ENCODE measurements around the gene ELL2. TPM values are rescaled to one million over a fixed set of nuclear protein-coding genes. Genes with fewer than 3 reads are reported as not detected.

Gene ELL2
- polyA plus RNA-seq (ENCODE audit: insufficient read length): 13.4 TPM
- long read RNA-seq, donor 1: 0 reads
- long read RNA-seq, donor 2, partial matches to known transcripts: 0 of 1 reads
- long read RNA-seq, donor 2, other reads (novel, unspliced or antisense): 0 of 1 reads
- long read RNA-seq, donor 3: 0 reads
- long read RNA-seq, donor 4, partial matches to known transcripts: 0 of 1 reads
- long read RNA-seq, donor 4, other reads (novel, unspliced or antisense): 0 of 1 reads
- long read RNA-seq, donor 5: 0 reads
- long read RNA-seq, donor 6, partial matches to known transcripts: 7 of 7 reads
- long read RNA-seq, donor 6, other reads (novel, unspliced or antisense): 0 of 7 reads
- long read RNA-seq, donor 7: 0 reads
- long read RNA-seq, donor 8, partial matches to known transcripts: 6 of 6 reads
- long read RNA-seq, donor 8, other reads (novel, unspliced or antisense): 0 of 6 reads

- DNase-seq: peak; percentile 94
These were observed at the start of gene ELL2 for GRCh38 chr5:95961617-95962474. TSS of gene ELL2 (minus strand) at chr5:95961851. CDS start at chr5:95961721, 130 bp downstream.

GRCh38 chr5:96008987-96009647 is 47.5 kb upstream of the ELL2 start:
- no peak for DNase-seq

GRCh38 chr5:96008487-96008886 is 46.8 kb upstream of the ELL2 start:
- no peak for DNase-seq

- DNase-seq: no peak
These were observed 45.4 kb upstream of the ELL2 start for GRCh38 chr5:96007051-96007450.

- DNase-seq: no peak
These were observed 44.6 kb upstream of the ELL2 start for GRCh38 chr5:96006291-96006690.

GRCh38 chr5:96004754-96005153 is 43.1 kb upstream of the ELL2 start:
- no peak for DNase-seq

- no peak for DNase-seq
These were observed 42.4 kb upstream of the ELL2 start for GRCh38 chr5:96004087-96004486.

- DNase-seq: no peak
These were observed 39.6 kb upstream of the ELL2 start for GRCh38 chr5:96001262-96001661.

GRCh38 chr5:96000308-96000707 is 38.7 kb upstream of the ELL2 start:
- DNase-seq: no peak

GRCh38 chr5:95996904-95997723 is 35.5 kb upstream of the ELL2 start:
- DNase-seq: no peak

- no peak for DNase-seq
These were observed 34.4 kb upstream of the ELL2 start for GRCh38 chr5:95995962-95996489.

GRCh38 chr5:95993776-95994175 is 32.1 kb upstream of the ELL2 start:
- no peak for DNase-seq

GRCh38 chr5:95993266-95993665 is 31.6 kb upstream of the ELL2 start:
- no peak for DNase-seq

GRCh38 chr5:95989283-95990048 is 27.8 kb upstream of the ELL2 start:
- no peak for DNase-seq

GRCh38 chr5:95988877-95989276 is 27.2 kb upstream of the ELL2 start:
- DNase-seq: no peak

GRCh38 chr5:95988094-95988493 is 26.4 kb upstream of the ELL2 start:
- no peak for DNase-seq

- DNase-seq: no peak
These were observed 25.4 kb upstream of the ELL2 start for GRCh38 chr5:95986937-95987520.

- no peak for DNase-seq
These were observed 24.4 kb upstream of the ELL2 start for GRCh38 chr5:95986001-95986400.

- no peak for DNase-seq
These were observed 23.6 kb upstream of the ELL2 start for GRCh38 chr5:95985249-95985648.

GRCh38 chr5:95984287-95984938 is 22.8 kb upstream of the ELL2 start:
- DNase-seq: no peak
